Mesothelial cell of epicardium (in vitro differentiated cells): ENCODE results near the gene RASSF1. TPM values are rescaled to one million over a fixed set of nuclear protein-coding genes. Genes with fewer than 3 reads are reported as not detected.
A peak's percentile ranks its signal among the peaks of the same experiment; 100 is the strongest.

ENCODE experiments used
- DNase-seq, 2 experiments: peaks; one replicate each; pipeline ENCODE4 v3.0.0; 2021; ENCODE audit warnings: low spot score in 2 of 2; ENCODE audit not compliant: unreplicated experiment in 2 of 2
- H3K27ac Mint-ChIP-seq: 2 replicates; pipeline ENCODE4 v1.8.0; 2021; ENCODE audit warnings: mixed read lengths
- H3K27me3 Mint-ChIP-seq: 2 replicates; pipeline ENCODE4 v1.8.0; 2021; ENCODE audit warnings: low read depth, mixed read lengths
- H3K36me3 Mint-ChIP-seq: 2 replicates; pipeline ENCODE4 v1.8.0; 2021; ENCODE audit warnings: mixed read lengths
- H3K4me1 Mint-ChIP-seq: 2 replicates; pipeline ENCODE4 v1.8.0; 2021; ENCODE audit warnings: mixed read lengths
- H3K4me3 Mint-ChIP-seq: 2 replicates; pipeline ENCODE4 v1.8.0; 2021; ENCODE audit warnings: mild to moderate bottlenecking, moderate library complexity, mixed read lengths
- H3K9me3 Mint-ChIP-seq: 2 replicates; pipeline ENCODE4 v1.8.0; 2021; ENCODE audit warnings: mixed read lengths
- CTCF ChIP-seq: fragments of 200-600 bp; sonication (generic); IDR thresholded peaks from one replicate; pipeline ENCODE4 v1.5.0; 2021; ENCODE audit warnings: antibody characterized with exemption; ENCODE audit not compliant: unreplicated experiment
- total RNA-seq: library from RNA; stranded (reverse); gene quantifications from 3 replicates; pipeline ENCODE4 v1.2.1, GENCODE V29; 2021

Gene RASSF1
- total RNA-seq, 1 donor from 2014 or later = 15.4 TPM

GRCh38 chr3:50303013-50303815, 37.4 kb downstream of the RASSF1 start, which contains the start of gene HYAL1:
Gene HYAL1, minus strand, starts transcription at chr3:50303574. Its CDS starts 618 bp downstream, at chr3:50302956.
- Mint-ChIP-seq H3K27me3 (no peaks in the 10 kb centered on the region), H3K9me3 (no peaks in the 10 kb centered on the region), H3K4me3 (no peak within 1 kb of the TSS), H3K27ac (peak within 1 kb of the TSS; percentile 50), H3K4me1 (peaks cover 23% of the 10 kb centered on the region), H3K36me3 (no peaks in the 10 kb centered on the region)
- no peak for TF ChIP-seq CTCF
- DNase-seq = no peak

- H3K9me3 Mint-ChIP-seq = no peaks in the 10 kb centered on the region
- H3K4me1 Mint-ChIP-seq = peaks cover 26% of the 10 kb centered on the region
- H3K36me3 Mint-ChIP-seq = no peaks in the 10 kb centered on the region
- H3K27ac Mint-ChIP-seq = peak overlapping the region; percentile 50
- no peak overlapping the region for H3K4me3 Mint-ChIP-seq
- TF ChIP-seq CTCF = no peak
- no peaks in the 10 kb centered on the region for H3K27me3 Mint-ChIP-seq
- no peak for DNase-seq
Measured at GRCh38 chr3:50302095-50303012, 38.3 kb downstream of the RASSF1 start.

- Mint-ChIP-seq H3K4me3 (peak overlapping the region; percentile 95), H3K27ac (peak overlapping the region; percentile 98), H3K4me1 (peaks cover 26% of the 10 kb centered on the region), H3K9me3 (no peaks in the 10 kb centered on the region), H3K27me3 (no peaks in the 10 kb centered on the region), H3K36me3 (no peaks in the 10 kb centered on the region)
- no peak for TF ChIP-seq CTCF
- no peak for DNase-seq
Measured at GRCh38 chr3:50300681-50301254, 39.9 kb downstream of the RASSF1 start.

- Mint-ChIP-seq H3K4me3 (peak overlapping the region; percentile 95), H3K9me3 (no peaks in the 10 kb centered on the region), H3K27me3 (no peaks in the 10 kb centered on the region), H3K4me1 (peaks cover 26% of the 10 kb centered on the region), H3K27ac (peak overlapping the region; percentile 98), H3K36me3 (no peaks in the 10 kb centered on the region)
- TF ChIP-seq CTCF = no peak
- no peak for DNase-seq
Measured at GRCh38 chr3:50299929-50300680, 40.5 kb downstream of the RASSF1 start.

GRCh38 chr3:50299638-50299928, 41.1 kb downstream of the RASSF1 start:
- Mint-ChIP-seq H3K27me3 (no peaks in the 10 kb centered on the region), H3K4me1 (peaks cover 26% of the 10 kb centered on the region), H3K27ac (peak overlapping the region; percentile 98), H3K4me3 (peak overlapping the region; percentile 95), H3K9me3 (no peaks in the 10 kb centered on the region), H3K36me3 (no peaks in the 10 kb centered on the region)
- DNase-seq = no peak
- TF ChIP-seq CTCF = no peak
